ENCODE data around the gene TIGIT.

- TF ChIP-seq POLR2AphosphoS5 (IDR thresholded peaks at IDR 0.05; ENCODE audit: low read depth, low read length): no peak
- no peak for TF ChIP-seq REST (IDR thresholded peaks at IDR 0.05; ENCODE audit: insufficient read depth in 1 of 2, low read depth in 2 of 2, low read length in 2 of 2)
Observed at GRCh38 chr3:114323546-114324254, 29.9 kb downstream of the TIGIT start.
